ENCODE results near the gene PIGQ.

GRCh38 chr16:595094-595528, 25.3 kb downstream of the PIGQ start:
- TF ChIP-seq CBX2 (IDR thresholded peaks at IDR 0.05; ENCODE audit: low read depth, low read length) (no peak), CBX2 (CRISPR knock-in tag; IDR thresholded peaks at IDR 0.05; ENCODE audit: low read depth) (no peak), ZEB1 (IDR thresholded peaks at IDR 0.05; ENCODE audit: insufficient replicate concordance, low read depth) (no peak), ZNF331 (CRISPR knock-in tag; IDR thresholded peaks at IDR 0.05) (no peak), RXRA (CRISPR knock-in tag; IDR thresholded peaks at IDR 0.05) (no peak), POLR2A (IDR thresholded peaks at IDR 0.05; ENCODE audit: insufficient read depth in 1 of 2, low read depth in 2 of 2, low read length in 2 of 2) (no peak), ETV6 (CRISPR knock-in tag; conservative IDR thresholded peaks at IDR 0.05) (no peak), RELA (CRISPR knock-in tag; IDR thresholded peaks at IDR 0.05) (no peak)

All from HepG2 (cell line).